Heart right ventricle (tissue), 16 donors: ENCODE results near the gene ERGIC3. TPM values are rescaled to one million over a fixed set of nuclear protein-coding genes. Genes with fewer than 3 reads are reported as not detected.
"Not testable (repeated sequence)": the region's sequence is repeated elsewhere in the genome, so short reads cannot be mapped to it uniquely, and the experiment has no call there.

ENCODE experiments used
- ATAC-seq, 8 donors: fragments of 200-7000 bp; cut with Tn5 transposase; one replicate each; pipeline ENCODE4 v1.9.1; 2020; ENCODE audit warnings: mild to moderate bottlenecking in 8 of 8, moderate library complexity in 8 of 8, moderate number of reproducible peaks in 1 of 8
- DNase-seq, 2 donors: peaks; one replicate each; pipeline ENCODE4 v3.0.0-alpha.2; 2020
- H3K27ac ChIP-seq, 10 donors: fragments of 200-600 bp; sonication (generic) in 2 of 10; one replicate each; pipeline versions ENCODE4 v1.5.0 to v1.8.0; 2020 to 2022; ENCODE audit warnings: mild to moderate bottlenecking in 3 of 10
- H3K27me3 ChIP-seq, 7 donors: fragments of 200-600 bp; one replicate each; pipeline ENCODE4 v1.8.0; 2021 to 2022; ENCODE audit warnings: mild to moderate bottlenecking in 2 of 7
- H3K36me3 ChIP-seq, 9 donors: fragments of 200-600 bp; sonication (generic) in 1 of 9; one replicate each; pipeline versions ENCODE4 v1.5.0 to v1.8.0; 2020 to 2022; ENCODE audit warnings: mild to moderate bottlenecking in 2 of 9
- H3K4me1 ChIP-seq, 9 donors: fragments of 200-600 bp; sonication (generic) in 1 of 9; one replicate each; pipeline versions ENCODE4 v1.5.0 to v1.8.0; 2020 to 2022; ENCODE audit warnings: mild to moderate bottlenecking in 4 of 9
- H3K4me3 ChIP-seq, 10 donors: fragments of 200-600 bp; sonication (generic) in 2 of 10; one replicate each; pipeline versions ENCODE4 v1.5.0 to v1.8.0; 2020 to 2022; ENCODE audit warnings: mild to moderate bottlenecking in 7 of 10, moderate library complexity in 2 of 10
- H3K9me3 ChIP-seq, 11 donors: fragments of 200-600 bp in 10 of 11; sonication (generic) in 2 of 11; one replicate each; pipeline versions ENCODE4 v1.5.0 to v1.8.0; 2013 to 2022; ENCODE audit warnings: mild to moderate bottlenecking in 2 of 11, control low read depth in 1 of 11, moderate library complexity in 1 of 11
- CTCF ChIP-seq, 9 donors: fragments of 200-600 bp; sonication (generic) in 2 of 9; IDR thresholded peaks; one replicate each; pipeline versions ENCODE4 v1.5.0 to v1.8.0; 2021 to 2022; ENCODE audit warnings: antibody characterized with exemption in 9 of 9, mild to moderate bottlenecking in 5 of 9, moderate library complexity in 1 of 9
- WGBS, 2 donors: extraction: QIAGEN DNeasy Blood & Tissue Kit; methylation state at CpG; one replicate each; pipeline ENCODE4 v1.1.7; 2013; ENCODE audit warnings: inconsistent platforms in 1 of 2; 5-methylcytosine and 5-hydroxymethylcytosine counted together
- intact Hi-C, 10 donors: fragments of 100-400 bp; cut with DNase I; formaldehyde crosslinking; loops; one replicate each; pipeline versions ENCODE4 v1.11.1 to v1.14.2; 2022
- polyA plus RNA-seq, 2 donors: library from polyadenylated mRNA; stranded (reverse); fragments of 200-250 nt; gene quantifications; one replicate each; pipeline ENCODE4 v1.2.3, GENCODE V29; 2013
- total RNA-seq, 10 donors: library from RNA; stranded (reverse); fragmentation: NEBNext Ultra II Directional in 3 of 10; extraction: Animal tissue kit (Norgen Biotek cat#: 25700) in 3 of 10; gene quantifications; one replicate each; pipeline versions ENCODE4 v1.2.1 to v1.2.4, GENCODE V29; 2021 to 2023
- donor health status: Arrhythmogenic right ventricular cardiomyopathy.
- donor health status: ischemic (EF 13 %, LVEDD 7.1; RV severe dilation, severe dysfunction).
- donor health status: healthy with polysubstance abuse.
- donor health status: DM: no; HTN: yes; CAD: no.
- donor health status: DM: no; HTN: no; CAD: no.
- donor health status: ischemic (EF 25% LVEDD 6.9; RV normal size, moderate dysfunction).
- donor health status: ischemic (EF 25% LVEDD 5.7; RV mildly dilated, moderate dysfunction).
- donor health status: healthy.
- donor health status: DM: yes; HTN: yes; CAD: no.
- donor health status: Ischemic cardiomyopathy.
- donor health status: ischemic (EF 35%, LVEDD 5.7; RV mildly dilated, moderate dysfunction).
- donor health status: nonischemic (EF 11% LVEDD 7.7; RV severe dilation, severe dysfunction).
- donor health status: DM: yes; HTN: yes; CAD: no.
- donor health status: PGD.
- donor health status: ischemic (EF 29% LVEDD 5.4; RV normal size, mild dysfunction).
- donor health status: nonischemic (EF 23%, LVEDD 6.1; RV moderate dilation, normal function).

Gene ERGIC3
- total and polyA plus RNA-seq, 12 donors: 40.9 to 143 (median 103) TPM

- intact Hi-C loops: loop anchor here in 3 of 10 donors (5.0 to 10.0 kb wide), 3 partner anchors 73 to 120 kb away; partner anchors contain the start of genes CPNE1 (in 2 of the 3), RBM12 (in 2 of the 3) and SPAG4 (in 1 of the 3)
- no peak for TF ChIP-seq CTCF (IDR thresholded peaks at IDR 0.05)
- no peak for ATAC-seq
- no peak overlapping the region for H3K27ac ChIP-seq
- H3K4me3 ChIP-seq: no peak overlapping the region
- H3K36me3 ChIP-seq: peaks cover 0 to 65% (median 21%) of the 10 kb centered on the region in 9 donors
- DNase-seq: no peak
- H3K27me3 ChIP-seq: no peaks in the 10 kb centered on the region
- no peaks in the 10 kb centered on the region for H3K9me3 ChIP-seq
- WGBS, 2 donors: 91 to 99% methylated on average over 15 to 16 of the region's 16 CpGs
- H3K4me1 ChIP-seq: peaks cover 0 to 23% (median 15%) of the 10 kb centered on the region in 9 donors
Measured at GRCh38 chr20:35544436-35544835, 2.6 kb downstream of the ERGIC3 start.

DNA sequence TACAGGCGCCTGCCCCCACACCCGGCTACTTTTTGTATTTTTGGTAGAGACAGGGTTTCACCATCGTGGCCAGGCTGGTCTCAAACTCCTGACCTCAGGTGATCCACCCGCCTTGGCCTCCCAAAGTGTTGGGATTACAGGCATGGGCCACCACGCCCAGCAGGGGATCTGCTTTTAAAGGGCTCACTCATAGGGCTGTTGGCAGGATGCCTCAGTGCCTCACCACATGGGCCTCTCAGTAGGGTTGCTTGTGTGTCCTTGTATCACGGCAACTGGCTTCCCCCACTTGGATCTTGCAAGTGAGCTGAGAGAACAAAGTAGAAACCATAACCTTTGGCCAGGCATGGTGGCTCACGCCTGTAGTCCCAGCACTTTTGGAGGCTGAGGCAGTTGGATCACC, 3.1 kb downstream of the ERGIC3 start:
- DNase-seq, H3K27me3 ChIP-seq, ATAC-seq, H3K4me3 ChIP-seq, H3K9me3 ChIP-seq, H3K27ac ChIP-seq: not testable (repeated sequence)
- intact Hi-C loops: loop anchor here in 3 of 10 donors (5.0 to 10.0 kb wide), 3 partner anchors 72 to 120 kb away; partner anchors contain the start of genes CPNE1 (in 2 of the 3), RBM12 (in 2 of the 3) and SPAG4 (in 1 of the 3)
- Histone ChIP-seq H3K36me3 (peaks cover 0 to 70% (median 26%) of the 10 kb centered on the region in 9 donors), H3K4me1 (peaks cover 0 to 20% (median 15%) of the 10 kb centered on the region in 9 donors)
- WGBS, 2 donors: 87 to 93% methylated on average over 7 of the region's 7 CpGs

- ATAC-seq (no peak), DNase-seq (no peak)
- H3K4me3 ChIP-seq: no peak overlapping the region
- H3K9me3 ChIP-seq: no peaks in the 10 kb centered on the region
- no peak overlapping the region for H3K27ac ChIP-seq
- no peaks in the 10 kb centered on the region for H3K27me3 ChIP-seq
- WGBS, 2 donors: 87 to 90% methylated on average over 1 of the region's 1 CpG
- peaks cover 0 to 17% (median 14%) of the 10 kb centered on the region in 9 donors for H3K4me1 ChIP-seq
- peaks cover 0 to 82% (median 34%) of the 10 kb centered on the region in 9 donors for H3K36me3 ChIP-seq
- intact Hi-C loops: loop anchor here in 1 of 10 donors (10.0 kb wide), 1 partner anchor 119 kb away; the partner anchor contains the start of genes CPNE1 and RBM12
- TF ChIP-seq CTCF (IDR thresholded peaks at IDR 0.05): no peak
Measured at GRCh38 chr20:35546127-35546526, 4.2 kb downstream of the ERGIC3 start.

DNA sequence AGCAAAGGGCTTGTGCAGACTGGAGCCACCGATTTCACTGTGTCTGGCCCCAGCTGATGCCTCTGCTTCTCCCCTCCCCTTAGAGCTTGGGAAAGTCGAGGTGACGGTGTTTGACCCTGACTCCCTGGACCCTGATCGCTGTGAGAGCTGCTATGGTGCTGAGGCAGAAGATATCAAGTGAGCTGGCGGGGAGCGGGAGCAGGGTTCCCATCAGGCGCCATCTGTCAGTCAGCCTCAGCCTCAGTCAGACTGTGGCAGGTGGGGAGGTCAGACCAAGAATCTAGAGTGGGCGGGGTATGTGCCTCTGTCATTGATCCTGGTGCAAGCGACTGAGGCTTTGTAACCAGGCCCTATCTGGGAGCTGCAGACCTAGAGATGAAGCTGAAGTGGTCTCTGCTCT, 5.5 kb downstream of the ERGIC3 start:
- no peak for DNase-seq
- no peak overlapping the region for H3K4me3 ChIP-seq
- H3K4me1 ChIP-seq: peaks cover 0 to 9% (median 6%) of the 10 kb centered on the region in 9 donors
- no peaks in the 10 kb centered on the region for H3K9me3 ChIP-seq
- ATAC-seq: no peak
- 81 to 84% methylated on average over 9 of the region's 9 CpGs for WGBS, 2 donors
- H3K27me3 ChIP-seq: no peaks in the 10 kb centered on the region
- no peak for TF ChIP-seq CTCF (IDR thresholded peaks at IDR 0.05)
- intact Hi-C loops: loop anchor here in 1 of 10 donors (10.0 kb wide), 1 partner anchor 117 kb away; the partner anchor contains the start of genes CPNE1 and RBM12
- H3K27ac ChIP-seq: no peak overlapping the region
- H3K36me3 ChIP-seq: peaks cover 0 to 94% (median 38%) of the 10 kb centered on the region in 9 donors

DNA sequence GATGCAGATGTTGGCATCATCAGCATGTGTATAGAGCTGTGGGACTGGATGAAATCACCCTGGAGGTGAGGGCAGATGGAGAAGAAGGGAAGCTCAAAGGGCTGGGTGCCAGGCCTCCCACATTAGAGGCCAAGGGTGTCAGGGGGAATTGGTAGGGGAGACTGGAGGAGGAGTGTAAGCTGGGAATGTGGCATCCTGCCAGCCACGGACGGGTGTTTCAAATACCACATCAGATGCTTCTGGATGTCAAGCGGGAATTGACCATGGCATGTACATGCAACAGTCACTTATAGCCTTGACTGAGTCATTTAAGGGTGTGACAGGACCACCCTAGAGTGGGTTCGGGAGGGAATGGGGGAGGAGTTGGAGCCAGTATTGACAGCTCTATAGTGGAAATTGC, 9.6 kb downstream of the ERGIC3 start:
- Histone ChIP-seq H3K27me3 (no peaks in the 10 kb centered on the region), H3K27ac (no peak overlapping the region), H3K4me1 (no peaks in the 10 kb centered on the region), H3K36me3 (peaks cover 0 to 100% (median 49%) of the 10 kb centered on the region in 9 donors), H3K9me3 (no peaks in the 10 kb centered on the region), H3K4me3 (no peak overlapping the region)
- intact Hi-C loops: loop anchor here in 1 of 10 donors (10.0 kb wide), 1 partner anchor 143 kb away; the partner anchor contains the start of genes NFS1 and ROMO1
- 42 to 55% methylated on average over 4 of the region's 4 CpGs for WGBS, 2 donors
- TF ChIP-seq CTCF (IDR thresholded peaks at IDR 0.05): no peak
- ATAC-seq: no peak
- no peak for DNase-seq
